HUES48 (cell line): ENCODE data around the gene OR10A4.
"Not testable (repeated sequence)": the region's sequence is repeated elsewhere in the genome, so short reads cannot be mapped to it uniquely, and the experiment has no call there.

ENCODE experiments used
- H3K27ac ChIP-seq: one replicate; pipeline ENCODE4 v1.7.0; 2013; ENCODE audit warnings: low read depth, low read length, inconsistent platforms
- H3K27me3 ChIP-seq: 2 replicates; pipeline ENCODE4 v1.6.1; 2013; ENCODE audit warnings: mild to moderate bottlenecking, low read length; ENCODE audit not compliant: control insufficient read depth, insufficient read depth
- H3K36me3 ChIP-seq: 2 replicates; pipeline ENCODE4 v1.6.1; 2013; ENCODE audit warnings: low read length; ENCODE audit not compliant: control insufficient read depth, insufficient read depth
- H3K4me1 ChIP-seq: 2 replicates; pipeline ENCODE4 v1.6.1; 2013; ENCODE audit warnings: mild to moderate bottlenecking, low read length; ENCODE audit not compliant: control insufficient read depth, insufficient read depth
- H3K4me3 ChIP-seq: 2 replicates; pipeline ENCODE4 v1.5.1; 2013; ENCODE audit warnings: mild to moderate bottlenecking, low read depth, low read length
- H3K9ac ChIP-seq: 2 replicates; pipeline ENCODE4 v1.6.1; 2013; ENCODE audit warnings: mild to moderate bottlenecking, low read depth, low read length, moderate library complexity
- H3K9me3 ChIP-seq: 2 replicates; pipeline ENCODE4 v1.6.1; 2013; ENCODE audit warnings: low read length; ENCODE audit not compliant: control insufficient read depth, insufficient read depth

The OR10A4 gene

DNA sequence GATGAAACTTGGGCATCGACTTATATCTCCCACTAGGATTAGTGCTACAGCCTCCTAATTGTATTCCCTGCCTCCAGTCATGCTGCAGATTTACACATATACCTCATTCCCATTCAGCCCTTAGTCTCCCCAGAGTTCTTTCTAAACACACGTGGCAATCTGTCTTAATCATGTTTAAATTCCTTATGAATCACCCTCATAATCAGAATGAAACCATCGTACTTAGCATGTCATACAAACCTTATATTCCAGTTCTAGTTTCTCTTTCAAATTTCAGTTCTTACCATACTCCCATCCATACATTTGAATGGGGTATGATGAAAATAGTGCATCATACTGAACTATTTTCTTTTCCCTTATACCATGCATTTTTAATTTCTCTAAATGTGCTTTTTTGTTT lies 19.6 kb upstream of the OR10A4 start:
- no peak overlapping the region for H3K4me3 ChIP-seq
- no peak overlapping the region for H3K9ac ChIP-seq
- no peaks in the 10 kb centered on the region for H3K27me3 ChIP-seq
- no peaks in the 10 kb centered on the region for H3K4me1 ChIP-seq
- H3K27ac ChIP-seq = no peak overlapping the region
- H3K36me3 ChIP-seq = no peaks in the 10 kb centered on the region
- H3K9me3 ChIP-seq = peaks cover 3% of the 10 kb centered on the region; the same call in 1 of the 2 replicates

- Histone ChIP-seq H3K4me3 (no peak within 1 kb of the TSS), H3K27me3 (no peaks in the 10 kb centered on the region), H3K27ac (no peak within 1 kb of the TSS), H3K9me3 (no peaks in the 10 kb centered on the region), H3K4me1 (no peaks in the 10 kb centered on the region), H3K9ac (no peak within 1 kb of the TSS), H3K36me3 (no peaks in the 10 kb centered on the region)
These were observed 13.5 kb upstream of the OR10A4 start, which contains the start of gene OR10A2 for GRCh38 chr11:6862961-6863360. Gene OR10A2 (plus strand): TSS chr11:6863057. CDS start chr11:6869755, 6,698 bp downstream.

- H3K27me3 ChIP-seq = no peaks in the 10 kb centered on the region
- no peaks in the 10 kb centered on the region for H3K4me1 ChIP-seq
- no peak overlapping the region for H3K4me3 ChIP-seq
- H3K9me3 ChIP-seq = no peaks in the 10 kb centered on the region
- H3K27ac ChIP-seq = no peak overlapping the region
- no peak overlapping the region for H3K9ac ChIP-seq
- no peaks in the 10 kb centered on the region for H3K36me3 ChIP-seq
These were observed 12.0 kb upstream of the OR10A4 start for GRCh38 chr11:6864438-6864837.

GRCh38 chr11:6871278-6871677 lies 5.1 kb upstream of the OR10A4 start:
- Histone ChIP-seq H3K9ac (no peak overlapping the region), H3K4me3 (no peak overlapping the region), H3K9me3 (no peaks in the 10 kb centered on the region), H3K27me3 (no peaks in the 10 kb centered on the region), H3K36me3 (no peaks in the 10 kb centered on the region), H3K4me1 (no peaks in the 10 kb centered on the region), H3K27ac (no peak overlapping the region)

DNA sequence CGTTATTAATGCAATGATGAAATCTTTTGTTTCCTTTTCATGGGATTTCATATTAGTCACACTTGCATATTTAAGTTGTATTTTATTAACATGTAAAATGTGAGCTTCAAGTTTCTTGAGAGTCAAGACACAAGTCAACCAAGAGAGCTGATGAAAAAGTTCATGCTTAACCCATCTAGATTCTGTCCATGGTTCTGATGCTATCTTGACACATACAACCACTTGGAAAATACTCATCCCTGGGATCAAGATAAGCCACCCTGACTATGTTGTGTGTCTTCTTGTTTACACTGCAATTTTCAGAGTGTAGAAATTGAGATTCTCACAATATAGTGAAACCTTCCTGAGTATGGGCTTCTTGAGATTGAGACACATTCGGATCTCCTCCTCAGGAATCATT lies 664 bp upstream of the OR10A4 start:
- no peak overlapping the region for H3K27ac ChIP-seq
- no peaks in the 10 kb centered on the region for H3K27me3 ChIP-seq
- H3K4me1 ChIP-seq = no peaks in the 10 kb centered on the region
- H3K36me3 ChIP-seq = no peaks in the 10 kb centered on the region
- no peaks in the 10 kb centered on the region; the same call in 1 of the 2 replicates for H3K9me3 ChIP-seq
- H3K9ac ChIP-seq = no peak overlapping the region
- no peak overlapping the region for H3K4me3 ChIP-seq

- no peaks in the 10 kb centered on the region for H3K27me3 ChIP-seq
- H3K9ac ChIP-seq = no peak overlapping the region
- H3K4me3 ChIP-seq = no peak overlapping the region
- no peaks in the 10 kb centered on the region for H3K4me1 ChIP-seq
- no peaks in the 10 kb centered on the region; the same call in 1 of the 2 replicates for H3K9me3 ChIP-seq
- H3K27ac ChIP-seq = no peak overlapping the region
- H3K36me3 ChIP-seq = no peaks in the 10 kb centered on the region
These were observed 489 bp downstream of the OR10A4 start for GRCh38 chr11:6876914-6877313.

- no peaks in the 10 kb centered on the region for H3K4me1 ChIP-seq
- no peak overlapping the region for H3K27ac ChIP-seq
These were observed 6.3 kb downstream of the OR10A4 start for GRCh38 chr11:6882751-6883150.

DNA sequence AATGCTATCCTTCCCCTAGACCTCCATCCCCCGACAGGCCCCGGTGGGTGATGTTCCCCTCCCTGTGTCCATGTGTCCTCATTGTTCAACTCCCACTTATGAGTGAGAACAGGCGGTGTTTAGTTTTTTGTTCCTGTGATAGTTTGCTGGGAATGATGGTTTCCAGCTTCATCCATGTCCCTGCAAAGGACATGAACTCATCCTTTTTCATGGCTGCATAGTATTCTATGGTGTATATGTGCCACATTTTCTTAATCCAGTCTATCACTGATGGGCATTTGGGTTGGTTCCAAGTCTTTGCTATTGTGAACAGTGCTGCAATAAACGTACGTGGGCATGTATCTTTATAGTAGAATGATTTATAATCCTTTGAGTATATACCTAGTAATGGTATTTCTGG lies 11.3 kb downstream of the OR10A4 start:
- H3K27me3 ChIP-seq, H3K4me1 ChIP-seq, H3K9ac ChIP-seq, H3K27ac ChIP-seq, H3K36me3 ChIP-seq, H3K4me3 ChIP-seq, H3K9me3 ChIP-seq: not testable (repeated sequence)

More at GRCh38 chr11:6882751-6883150, 6.3 kb downstream of the OR10A4 start:
- Histone ChIP-seq H3K9ac (no peak overlapping the region), H3K36me3 (no peaks in the 10 kb centered on the region), H3K9me3 (no peaks in the 10 kb centered on the region), H3K4me3 (no peak overlapping the region), H3K27me3 (no peaks in the 10 kb centered on the region)

DNA sequence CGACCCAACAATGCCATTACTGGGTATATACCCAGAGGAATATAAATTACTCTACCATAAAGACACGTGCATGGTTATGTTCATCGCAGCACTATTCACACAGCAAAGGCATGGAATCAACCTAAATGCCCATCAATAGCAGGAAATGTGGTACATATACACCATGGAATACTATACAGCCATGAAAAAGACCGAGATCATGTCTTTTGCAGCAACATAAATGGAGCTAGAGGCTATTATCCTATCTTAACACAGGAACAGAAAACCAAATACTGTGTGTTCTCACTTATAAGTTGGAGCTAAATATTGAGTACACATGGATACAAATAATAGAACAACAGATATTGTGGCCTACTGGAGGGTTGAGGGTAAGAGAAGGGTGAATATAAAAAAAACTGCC lies 12.4 kb downstream of the OR10A4 start:
- no peaks in the 10 kb centered on the region for H3K9me3 ChIP-seq
- H3K4me1 ChIP-seq = no peaks in the 10 kb centered on the region
- no peak overlapping the region for H3K27ac ChIP-seq
- H3K27me3 ChIP-seq = no peaks in the 10 kb centered on the region
- no peak overlapping the region for H3K9ac ChIP-seq
- H3K36me3 ChIP-seq = no peaks in the 10 kb centered on the region
- H3K4me3 ChIP-seq = no peak overlapping the region

DNA sequence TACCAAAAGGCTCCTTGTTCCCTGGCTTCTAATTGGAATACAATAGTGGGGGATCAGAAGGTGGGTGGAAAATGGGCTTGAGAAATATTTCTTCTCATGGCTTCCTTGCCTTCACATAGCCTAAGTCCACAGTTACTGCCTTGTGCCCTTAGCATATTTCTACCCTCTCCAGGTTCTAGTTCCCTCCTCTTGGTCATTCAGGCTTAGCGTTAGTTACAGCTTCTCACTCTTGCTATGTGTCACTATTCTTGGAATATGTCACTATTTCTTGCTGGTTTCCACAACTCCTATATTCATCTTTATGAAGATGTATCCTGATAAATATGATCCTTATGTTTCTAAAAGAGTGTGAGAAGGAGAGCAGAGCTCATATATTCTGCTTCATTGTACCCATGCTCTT lies 13.4 kb downstream of the OR10A4 start:
- Histone ChIP-seq H3K27me3 (no peaks in the 10 kb centered on the region), H3K36me3 (no peaks in the 10 kb centered on the region), H3K9me3 (no peaks in the 10 kb centered on the region), H3K27ac (no peak overlapping the region), H3K9ac (no peak overlapping the region), H3K4me3 (no peak overlapping the region), H3K4me1 (no peaks in the 10 kb centered on the region)

GRCh38 chr11:6892400-6892799 lies 16.0 kb downstream of the OR10A4 start, which contains the start of gene OR2D2:
Gene OR2D2 (minus strand): TSS chr11:6892500. CDS start chr11:6892500, 0 bp downstream.
- Histone ChIP-seq H3K9me3 (no peaks in the 10 kb centered on the region), H3K4me1 (no peaks in the 10 kb centered on the region), H3K27me3 (no peaks in the 10 kb centered on the region), H3K36me3 (no peaks in the 10 kb centered on the region), H3K4me3 (no peak within 1 kb of the TSS), H3K9ac (no peak within 1 kb of the TSS), H3K27ac (no peak within 1 kb of the TSS)

DNA sequence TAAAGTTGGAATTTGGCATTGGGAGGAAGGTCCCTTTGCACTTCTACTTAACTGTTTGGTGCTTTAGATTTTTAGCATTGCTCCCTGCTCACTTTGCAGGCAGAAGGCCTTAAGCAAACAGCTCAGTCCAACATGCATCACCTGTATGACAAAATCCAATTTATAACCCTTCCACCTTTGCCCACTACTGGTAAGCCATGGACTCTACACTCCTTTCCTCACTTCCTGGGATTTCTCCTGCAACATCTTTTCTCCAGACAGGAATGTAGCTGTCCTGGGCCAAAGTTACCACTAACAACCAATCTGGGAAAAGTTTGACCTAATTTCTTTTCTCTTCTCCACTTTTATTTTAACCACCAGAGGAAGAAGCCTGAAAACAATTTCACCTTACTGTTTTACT lies 17.7 kb downstream of the OR10A4 start:
- Histone ChIP-seq H3K36me3 (no peaks in the 10 kb centered on the region), H3K9ac (no peak overlapping the region), H3K9me3 (no peaks in the 10 kb centered on the region), H3K27ac (no peak overlapping the region), H3K27me3 (no peaks in the 10 kb centered on the region), H3K4me3 (no peak overlapping the region), H3K4me1 (no peaks in the 10 kb centered on the region)
